Measurements from ENCODE around the gene IRGQ. TPM values are rescaled to one million over a fixed set of nuclear protein-coding genes. Genes with fewer than 3 reads are reported as not detected.

Gene IRGQ
- total and polyA plus RNA-seq, 2 experiments from 2014 or later = 8.4 to 49.6 TPM

GRCh38 chr19:43591904-43592772, 3.8 kb downstream of the IRGQ start:
- Mint-ChIP-seq H3K4me1 (peaks cover 11% of the 10 kb centered on the region; the same call in 2 of the 3 replicates), H3K36me3 (ENCODE audit: low read depth) (peaks cover 28% of the 10 kb centered on the region), H3K27ac (no peak overlapping the region), H3K4me3 (no peak overlapping the region), H3K9me3 (peaks cover 2% of the 10 kb centered on the region; the same call in 2 of the 3 replicates), H3K27me3 (ENCODE audit: insufficient read depth, low read depth, poor library complexity) (peaks cover 10% of the 10 kb centered on the region)
- H3K9me2 ChIP-seq (ENCODE audit: insufficient read depth) = no peaks in the 10 kb centered on the region
- H3K79me2 ChIP-seq (replicated peaks; ENCODE audit: insufficient read depth) = peaks cover 9% of the 10 kb centered on the region
- no peak overlapping the region for H3K27ac ChIP-seq (ENCODE audit: low read depth)
- peaks cover 8% of the 10 kb centered on the region; the same call in 1 of the 2 replicates for H3K36me3 ChIP-seq (ENCODE audit: insufficient read depth)
- no peak overlapping the region for H2AFZ ChIP-seq
- H3K4me1 ChIP-seq (ENCODE audit: insufficient read depth) = peaks cover 4% of the 10 kb centered on the region; the same call in 1 of the 2 replicates
- no peaks in the 10 kb centered on the region for H3K27me3 ChIP-seq (ENCODE audit: insufficient read depth)
- H4K20me1 ChIP-seq (replicated peaks; ENCODE audit: insufficient read depth) = peaks cover 15% of the 10 kb centered on the region; the same call in 1 of the 2 replicates
- ATAC-seq (no peak), DNase-seq (ENCODE audit: low spot score) (no peak)
- 0 out of 2 replicates have a peak, but pooled peaks cover 11% of the 10 kb centered on the region for H3F3A ChIP-seq (replicated peaks; ENCODE audit: low read depth)
- H3K4me3 ChIP-seq = no peak overlapping the region
- no peak for TF ChIP-seq REST (IDR thresholded peaks at IDR 0.05; ENCODE audit: unreplicated experiment)
- TF ChIP-seq EZH2phosphoT487 (IDR thresholded peaks at IDR 0.05; ENCODE audit: unreplicated experiment) = no peak
- no peak for TF ChIP-seq CREB1 (CRISPR knock-in tag; IDR thresholded peaks at IDR 0.05; ENCODE audit: low read depth)
- TF ChIP-seq ETS1 (IDR thresholded peaks at IDR 0.05) = no peak
- TF ChIP-seq NANOG (IDR thresholded peaks at IDR 0.05; ENCODE audit: borderline replicate concordance) = no peak
- TF ChIP-seq ZNF462 (CRISPR knock-in tag; IDR thresholded peaks at IDR 0.05) = no peak
- no peak for TF ChIP-seq ZNF331 (CRISPR knock-in tag; IDR thresholded peaks at IDR 0.05; ENCODE audit: low read depth)
- TF ChIP-seq CTCF (conservative IDR thresholded peaks at IDR 0.05; ENCODE audit: low read depth in 2 of 2) = no peak
- no peak for TF ChIP-seq POLR2AphosphoS5 (IDR thresholded peaks at IDR 0.05; ENCODE audit: low read depth)
- TF ChIP-seq STAT1 (IDR thresholded peaks at IDR 0.05; ENCODE audit: unreplicated experiment) = no peak
- no peak for TF ChIP-seq EZH2 (IDR thresholded peaks at IDR 0.05; ENCODE audit: low read depth, unreplicated experiment)
- no peak for TF ChIP-seq ZNF114 (CRISPR knock-in tag; IDR thresholded peaks at IDR 0.05)
- no peak overlapping the region for H3K4me2 ChIP-seq
